K562 (cell line): Measurements from ENCODE around the gene KAZALD1. TPM values are rescaled to one million over a fixed set of nuclear protein-coding genes. Genes with fewer than 3 reads are reported as not detected.

Experiments used
- CEBPG ChIP-seq, 3 experiments: fragments of 200-800 bp in 1 of 3; sonication (Bioruptor generic) in 1 of 3; sonication (generic) in 1 of 3; formaldehyde crosslinking in 1 of 3; IDR thresholded peaks in 2 of 3; conservative IDR thresholded peaks in 1 of 3; 2 replicates each; pipeline versions ENCODE4 v1.6.1 to v1.8.0; 2016 to 2022; ENCODE audit warnings: missing compliant biosample characterization in 2 of 3, missing genetic modification characterization in 2 of 3, mild to moderate bottlenecking in 1 of 3, missing genetic modification reagents in 1 of 3
- CHAMP1 ChIP-seq: fragments of 450-650 bp; IDR thresholded peaks from 2 replicates; pipeline ENCODE4 v1.6.1; 2016; ENCODE audit warnings: mild to moderate bottlenecking
- CTCFL ChIP-seq: IDR thresholded peaks from 2 replicates; pipeline ENCODE4 v1.6.1; 2011; ENCODE audit warnings: borderline replicate concordance, low read depth, mild to moderate bottlenecking, moderate library complexity, low read length; ENCODE audit not compliant: insufficient read depth, poor library complexity, severe bottlenecking
- HMBOX1 ChIP-seq: sonication (generic); IDR thresholded peaks from 2 replicates; pipeline ENCODE4 v1.6.1; 2016
- HNRNPK ChIP-seq: fragments of 200-400 bp; formaldehyde crosslinking; IDR thresholded peaks from one replicate; pipeline ENCODE4 v1.6.1; 2018; ENCODE audit warnings: mild to moderate bottlenecking, low read depth, low read length; ENCODE audit not compliant: poor library complexity, severe bottlenecking
- MTA3 ChIP-seq: fragments of 450-650 bp; formaldehyde crosslinking; IDR thresholded peaks from 2 replicates; pipeline ENCODE4 v1.6.1; 2017; ENCODE audit warnings: mild to moderate bottlenecking, borderline replicate concordance
- RNF2 ChIP-seq: sonication (generic); IDR thresholded peaks from 2 replicates; pipeline ENCODE4 v1.6.1; 2016
- SIN3B ChIP-seq: fragments of 450-650 bp; IDR thresholded peaks from 2 replicates; pipeline ENCODE4 v1.6.1; 2017; ENCODE audit warnings: low read depth, mild to moderate bottlenecking, moderate library complexity
- ZFPM2 ChIP-seq: fragments of 250-450 bp; sonication (Bioruptor Pico); IDR thresholded peaks from 2 replicates; pipeline ENCODE4 v1.5.1; 2022; ENCODE audit warnings: mild to moderate bottlenecking
- ZNF318 ChIP-seq, 2 experiments: fragments of 450-650 bp; IDR thresholded peaks; 2 replicates each; pipeline ENCODE4 v1.6.1; 2016; ENCODE audit warnings: mild to moderate bottlenecking in 2 of 2, borderline replicate concordance in 1 of 2, low read depth in 1 of 2, moderate library complexity in 1 of 2
- ZNF354B ChIP-seq: fragments of 250-450 bp; sonication (Bioruptor Pico); IDR thresholded peaks from 2 replicates; pipeline ENCODE4 v1.4.0; 2020
- ZNF431 ChIP-seq: sonication (generic); formaldehyde crosslinking; IDR thresholded peaks from 2 replicates; pipeline ENCODE4 v1.8.0; 2022; ENCODE audit warnings: mild to moderate bottlenecking, missing genetic modification reagents
- ZNF583 ChIP-seq: fragments of 250-450 bp; sonication (Bioruptor Pico); IDR thresholded peaks from 2 replicates; pipeline ENCODE4 v1.4.0; 2020
- polyA plus RNA-seq, 8 experiments: library from polyadenylated mRNA; depleted of rRNA in 4 of 8; stranded (reverse) in 5 of 8; unstranded in 3 of 8; fragments of >200 nt; fragmentation: Nextera tagmentation in 2 of 8; fragmentation: Illumina TruSeq in 1 of 8; extraction: Ambion mirVana in 2 of 8; extraction: Trizol in 1 of 8; gene quantifications; 2 replicates each; pipeline versions ENCODE4 v1.2.1 to v1.2.3, GENCODE V29; 2011 to 2014; ENCODE audit warnings: inconsistent platforms in 1 of 8, missing spikeins in 1 of 8
- total RNA-seq, 7 experiments: library from RNA; depleted of rRNA in 6 of 7; stranded (reverse); fragments of >200 nt in 6 of 7; fragmentation: Illumina TruSeq in 2 of 7; extraction: Trizol in 2 of 7; gene quantifications; 2 replicates each; pipeline versions ENCODE4 v1.2.1 to v1.2.3, GENCODE V29; 2011 to 2021; ENCODE audit warnings: low replicate concordance in 1 of 7

The KAZALD1 gene
- total and polyA plus RNA-seq, 9 of the 15 experiments (the other 6 are each of a cell fraction or from before 2014, with no cell fraction given), result 0.15 to 10.0 (median 4.9) TPM

GRCh38 chr10:101060951-101061623 lies 702 bp upstream of the KAZALD1 start (continued):
- TF ChIP-seq CTCFL (no peak), ZNF354B (no peak), RNF2 (peak; percentile 52), ZNF318 (IDR thresholded peaks at IDR 0.05; ENCODE audit: borderline replicate concordance in 1 of 2, low read depth in 1 of 2) (no peak), HNRNPK (peak; percentile 26), CEBPG (CRISPR knock-in tag; IDR thresholded peaks at IDR 0.05) (no peak), CEBPG (tag; conservative IDR thresholded peaks at IDR 0.05 in 1 of 2, IDR thresholded peaks at IDR 0.05 in 1 of 2) (no peak), ZNF431 (CRISPR knock-in tag) (no peak), MTA3 (peak; percentile 72; the same call in 1 of the 2 replicates), HMBOX1 (no peak), ZFPM2 (CRISPR knock-in tag) (no peak), ZNF583 (no peak), CHAMP1 (no peak), SIN3B (no peak)
